Right renal pelvis (tissue), 4 donors: ENCODE measurements around the gene PDE4B. TPM values are rescaled to one million over a fixed set of nuclear protein-coding genes. Genes with fewer than 3 reads are reported as not detected.

Experiments
- DNase-seq, 4 donors: peaks; one replicate each; pipeline ENCODE4 v3.0.0-alpha.2; 2013; ENCODE audit warnings: low read depth in 4 of 4, low spot score in 3 of 4, missing footprints in 1 of 4
- polyA plus RNA-seq, 4 donors: library from polyadenylated mRNA; unstranded; fragments of 120-200 nt; gene quantifications; one replicate each; pipeline ENCODE4 v1.2.1, GENCODE V29; 2013; ENCODE audit not compliant: insufficient read length in 4 of 4

Gene PDE4B
- polyA plus RNA-seq, 4 donors, result 7.7 to 10.3 (median 9.0) TPM

- no peak for DNase-seq
Observed at GRCh38 chr1:66168948-66169671, 376.4 kb downstream of the PDE4B start.

- no peak for DNase-seq
Observed at GRCh38 chr1:66172272-66172671, 379.6 kb downstream of the PDE4B start.

DNA sequence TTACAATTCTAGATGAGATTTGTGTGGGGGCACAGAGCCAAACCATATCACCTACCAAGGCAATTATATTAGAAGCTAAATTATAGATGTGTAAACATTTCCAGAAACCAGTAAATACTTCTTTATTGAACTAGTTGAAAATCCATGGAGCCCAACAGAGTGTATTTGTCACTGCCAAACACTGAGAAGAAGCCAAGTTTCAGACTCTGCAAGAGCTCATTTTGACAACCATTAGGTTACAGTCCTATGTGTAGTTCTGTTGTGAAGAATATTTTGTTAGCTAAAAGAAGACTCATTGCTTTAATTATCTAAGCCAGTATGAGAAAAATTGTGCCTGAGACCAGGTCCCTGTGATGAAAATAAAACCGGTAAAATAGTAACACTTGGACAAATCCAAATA is 382.4 kb downstream of the PDE4B start:
- no peak for DNase-seq

DNA sequence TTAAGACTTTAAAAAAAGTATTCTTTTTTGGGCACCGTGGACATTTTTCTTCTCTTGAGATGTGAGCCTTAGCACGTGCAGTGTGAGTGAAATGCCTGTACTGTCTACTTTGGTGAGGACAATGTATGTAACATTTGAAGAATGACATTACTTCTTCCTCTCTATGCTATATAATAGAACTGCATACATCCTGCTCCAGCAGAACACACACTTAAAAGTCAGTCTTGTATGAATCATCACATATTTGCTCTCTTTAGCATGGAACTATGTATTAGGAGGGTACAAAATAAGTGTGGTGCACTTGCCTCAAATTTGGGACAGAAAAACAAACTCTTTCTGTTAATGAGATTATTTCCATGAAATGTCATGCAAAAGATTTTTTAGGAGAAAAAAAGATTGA is 382.9 kb downstream of the PDE4B start:
- DNase-seq, result no peak

GRCh38 chr1:66176012-66176715 is 383.5 kb downstream of the PDE4B start:
- no peak for DNase-seq

DNA sequence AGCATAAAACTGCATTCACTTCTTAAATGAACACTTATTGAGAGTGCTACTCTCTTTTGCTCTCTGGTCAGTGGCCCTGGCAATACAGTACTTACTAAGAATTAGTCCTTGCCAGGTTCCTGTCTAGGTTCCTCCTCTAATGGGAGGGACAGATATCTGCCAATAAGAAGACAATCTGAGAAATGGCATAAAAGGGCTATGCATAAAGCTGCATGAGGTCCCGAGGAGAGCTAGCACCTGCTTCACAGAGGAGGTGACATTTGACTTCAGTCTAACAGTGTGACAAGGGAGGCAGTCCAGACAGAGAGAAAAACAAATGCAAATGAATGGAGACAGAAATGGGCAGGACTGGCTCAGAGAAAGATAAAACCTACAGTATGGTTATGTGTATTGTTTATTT is 384.1 kb downstream of the PDE4B start:
- DNase-seq, result no peak

DNA sequence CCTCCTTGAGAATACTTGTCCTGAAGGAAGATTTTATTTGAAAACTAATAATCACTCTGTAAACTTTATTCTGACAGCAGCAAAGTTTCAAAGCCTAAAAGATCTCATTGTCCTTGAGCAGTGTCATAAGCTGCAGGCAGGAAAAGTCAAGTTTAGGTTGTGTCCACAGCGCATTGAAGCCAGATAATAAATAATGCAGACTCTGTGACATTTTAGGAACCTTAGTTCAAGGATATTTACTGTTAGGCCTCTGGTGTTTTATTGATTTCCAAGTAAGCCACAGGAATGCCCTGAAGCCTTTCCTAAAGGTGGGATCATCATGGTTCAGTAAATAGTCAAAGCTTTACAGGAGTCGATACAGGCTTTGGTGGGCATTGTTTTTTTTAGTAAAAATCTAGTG is 384.8 kb downstream of the PDE4B start:
- no peak for DNase-seq

DNA sequence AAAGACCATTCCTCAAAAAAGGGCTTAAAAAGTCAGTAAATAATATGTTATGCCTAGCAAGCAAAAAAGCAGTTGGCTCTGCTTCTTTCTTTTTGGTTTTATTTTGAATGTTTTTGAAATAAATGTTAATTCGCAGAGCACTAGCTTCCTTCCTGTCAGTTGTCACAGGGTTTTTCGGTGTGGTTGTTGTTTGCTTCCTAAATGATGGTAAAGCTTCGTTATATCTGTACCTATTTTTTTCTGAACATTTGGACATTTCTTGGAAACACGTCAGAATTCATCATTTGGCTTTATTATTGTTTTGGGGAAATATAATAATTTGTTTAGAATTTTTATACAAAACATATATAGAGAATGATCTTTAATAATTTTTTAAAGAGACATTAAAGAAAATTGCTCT is 389.3 kb downstream of the PDE4B start:
- no peak for DNase-seq

GRCh38 chr1:66182551-66183178 is 390.0 kb downstream of the PDE4B start:
- DNase-seq, result no peak

GRCh38 chr1:66183400-66183799 is 390.7 kb downstream of the PDE4B start:
- DNase-seq, result no peak

GRCh38 chr1:66197120-66197519 is 404.4 kb downstream of the PDE4B start:
- DNase-seq, result no peak

GRCh38 chr1:66197785-66198184 is 405.1 kb downstream of the PDE4B start:
- DNase-seq, result peak in 1 of 4 donors; percentile 28

DNA sequence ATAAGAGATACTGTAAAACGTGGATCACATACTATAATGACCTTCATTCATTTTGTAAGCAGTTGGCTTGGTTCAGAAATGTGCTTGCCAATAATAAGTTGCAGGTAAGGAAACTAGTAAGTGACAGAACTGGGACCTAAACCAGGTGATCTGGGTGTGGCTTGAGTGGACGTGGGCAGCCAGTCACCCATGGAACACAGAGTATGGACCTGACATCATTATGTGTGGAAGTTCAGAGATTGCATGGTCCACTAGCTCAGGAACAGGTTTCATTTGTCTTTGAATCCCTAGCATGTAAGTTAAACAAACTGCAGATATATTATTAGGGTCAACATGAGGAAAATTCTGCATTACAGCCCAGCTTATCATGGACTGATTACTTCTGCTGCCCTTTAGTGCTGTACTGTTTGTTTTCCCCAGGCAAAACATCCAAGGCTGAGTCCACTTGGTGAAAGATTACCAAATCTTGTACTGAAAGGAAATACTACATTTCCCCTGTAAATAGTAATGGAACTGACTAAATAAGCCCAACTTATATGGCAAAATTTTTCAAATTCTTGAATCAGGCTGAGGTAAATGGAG is 414.0 kb downstream of the PDE4B start:
- no peak for DNase-seq

GRCh38 chr1:66207484-66207883 is 414.8 kb downstream of the PDE4B start:
- no peak for DNase-seq

- no peak for DNase-seq
Observed at GRCh38 chr1:66208632-66209031, 415.9 kb downstream of the PDE4B start.

- DNase-seq, result no peak
Observed at GRCh38 chr1:66210635-66211244, 418.0 kb downstream of the PDE4B start.

DNA sequence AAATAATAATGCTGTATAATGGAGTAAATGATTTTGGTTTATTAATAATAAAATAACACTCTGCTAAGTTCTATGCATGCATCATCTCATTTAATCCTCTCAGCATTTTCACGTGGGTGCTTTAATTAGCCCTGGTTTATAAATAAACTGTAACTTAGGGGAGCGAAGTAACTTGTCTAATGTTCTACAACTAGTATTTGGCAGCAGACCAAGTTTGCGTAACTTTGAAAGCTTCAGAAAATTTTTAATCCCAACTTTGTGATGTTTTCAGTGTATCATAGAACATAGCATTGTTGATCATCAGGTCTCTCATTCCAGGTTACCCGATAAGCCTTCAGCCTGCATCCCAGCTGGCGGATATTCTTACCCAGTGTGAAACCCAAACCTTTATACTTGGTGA is 418.8 kb downstream of the PDE4B start:
- DNase-seq, result no peak

DNA sequence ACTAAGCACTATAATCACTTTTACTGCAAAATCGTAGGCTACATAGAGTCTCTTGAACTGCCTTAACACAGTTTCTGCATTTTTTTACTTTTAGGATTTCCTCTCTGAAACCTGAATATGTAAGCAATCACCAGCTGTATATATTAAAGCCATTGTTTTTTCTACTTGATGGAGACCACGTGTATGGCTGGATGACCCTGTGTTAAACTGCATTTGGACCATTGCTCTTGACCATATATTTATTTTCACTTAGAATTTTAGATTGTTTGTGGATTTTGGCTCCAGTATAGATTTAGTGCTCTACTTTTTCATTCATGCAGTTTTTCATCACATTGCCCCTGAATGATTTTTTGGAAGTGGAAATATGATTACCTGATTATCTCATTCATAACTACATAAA is 420.8 kb downstream of the PDE4B start:
- no peak for DNase-seq

DNA sequence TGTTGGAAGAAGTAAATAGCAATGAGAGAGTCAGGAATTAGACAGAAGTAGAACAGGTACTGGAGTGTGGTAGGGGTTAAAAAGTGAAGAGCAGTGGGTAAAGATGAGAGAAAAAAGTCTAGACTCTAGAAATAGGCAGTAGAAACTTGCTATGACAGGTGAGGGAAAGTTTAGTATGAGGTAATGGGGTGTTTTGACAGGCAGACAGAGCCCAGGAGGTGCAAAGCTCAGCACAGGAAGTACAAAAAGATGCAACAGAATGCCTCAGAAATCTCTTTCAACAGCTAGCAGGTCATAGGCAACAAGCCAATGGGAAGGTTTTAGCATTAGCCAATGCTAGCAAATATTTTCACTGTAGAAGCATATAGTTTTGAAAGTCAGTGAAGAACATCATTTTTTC is 422.2 kb downstream of the PDE4B start:
- no peak for DNase-seq

DNA sequence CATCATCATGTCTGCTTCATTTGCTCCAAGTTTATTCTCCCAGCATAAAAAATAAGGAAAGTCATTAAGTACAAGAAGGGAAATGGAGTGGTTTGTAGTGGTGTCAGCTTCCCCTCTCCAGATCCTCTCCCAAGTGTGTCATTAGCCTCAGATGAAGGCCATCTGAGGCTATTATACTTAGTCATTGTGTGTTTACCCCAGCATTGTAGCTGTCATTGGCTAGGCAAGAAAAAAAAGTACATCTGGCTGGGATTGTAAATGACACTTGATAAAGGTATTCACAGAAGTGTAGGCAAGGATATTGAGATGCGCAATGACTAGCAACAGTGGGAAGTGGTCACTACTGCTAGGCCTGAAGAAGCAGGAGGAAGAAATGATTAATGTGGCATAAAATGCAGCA is 424.3 kb downstream of the PDE4B start:
- no peak for DNase-seq

DNA sequence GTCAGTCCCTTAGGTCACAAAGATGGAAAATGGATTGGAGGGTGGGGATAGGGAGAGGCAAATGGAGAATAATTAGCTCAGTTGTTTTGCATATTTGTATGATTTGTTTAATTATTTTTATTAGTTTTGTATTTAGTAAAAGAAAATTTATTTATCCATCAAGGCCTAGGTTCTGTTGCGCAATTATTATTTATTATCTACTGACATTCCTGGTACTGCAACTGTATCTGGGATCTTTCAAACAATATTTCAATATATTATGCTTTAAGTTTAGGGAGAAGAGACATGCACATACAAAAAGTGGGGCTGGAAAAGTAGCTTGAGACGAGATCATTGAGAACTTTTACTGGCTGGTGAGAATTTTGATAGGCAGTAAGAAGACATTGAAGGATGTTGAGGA is 424.9 kb downstream of the PDE4B start:
- DNase-seq, result no peak
